Body of pancreas (tissue), 4 donors: ENCODE data around the gene PIGS.

Experiments
- CTCF ChIP-seq, 7 experiments: fragments of 450-650 bp in 4 of 7; fragments of 200-600 bp in 3 of 7; sonication (generic) in 3 of 7; IDR thresholded peaks; one replicate each; pipeline ENCODE4 v1.5.1; 2016 to 2019; ENCODE audit warnings: antibody characterized with exemption in 7 of 7
- POLR2A ChIP-seq, 3 donors: fragments of 450-650 bp; IDR thresholded peaks; one replicate each; pipeline ENCODE4 v1.6.1; 2016; ENCODE audit warnings: antibody characterized with exemption in 3 of 3, mild to moderate bottlenecking in 2 of 3

- peak; percentile 80 to 93 (median 91) for TF ChIP-seq CTCF (IDR thresholded peaks at IDR 0.05)
- TF ChIP-seq POLR2A (IDR thresholded peaks at IDR 0.05) = no peak
Observed at GRCh38 chr17:28547623-28548416, 23.5 kb downstream of the PIGS start.
